ENCODE results near the gene ZBTB7C.

DNA sequence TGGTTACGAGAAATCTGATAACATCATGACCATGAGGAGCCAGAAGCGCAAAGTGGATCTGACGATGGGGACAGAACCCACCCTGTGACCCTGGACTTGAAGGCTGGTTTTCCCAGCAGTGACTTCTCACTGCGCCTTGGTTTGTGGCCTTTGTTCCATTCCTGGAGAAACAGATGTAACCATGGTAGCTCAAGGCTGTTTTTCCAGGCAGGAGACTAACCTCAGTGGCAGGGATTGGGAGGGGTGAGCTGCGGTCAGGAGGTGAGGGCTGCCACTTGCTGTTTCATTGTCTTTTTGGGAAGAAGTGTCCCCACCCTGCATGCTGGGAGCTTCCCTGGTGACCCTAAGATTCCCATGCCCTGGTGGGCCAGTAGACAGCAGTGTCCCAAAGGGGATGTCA, 362.3 kb downstream of the ZBTB7C start:
- TF ChIP-seq POLR2AphosphoS5 (IDR thresholded peaks at IDR 0.05; ENCODE audit: low read depth, low read length) (no peak), SIN3A (IDR thresholded peaks at IDR 0.05; ENCODE audit: borderline replicate concordance, insufficient read depth, low read length) (no peak), TAF1 (IDR thresholded peaks at IDR 0.05; ENCODE audit: borderline replicate concordance, insufficient read depth, low read length) (no peak)
- TF ChIP-seq, protein P1, sequence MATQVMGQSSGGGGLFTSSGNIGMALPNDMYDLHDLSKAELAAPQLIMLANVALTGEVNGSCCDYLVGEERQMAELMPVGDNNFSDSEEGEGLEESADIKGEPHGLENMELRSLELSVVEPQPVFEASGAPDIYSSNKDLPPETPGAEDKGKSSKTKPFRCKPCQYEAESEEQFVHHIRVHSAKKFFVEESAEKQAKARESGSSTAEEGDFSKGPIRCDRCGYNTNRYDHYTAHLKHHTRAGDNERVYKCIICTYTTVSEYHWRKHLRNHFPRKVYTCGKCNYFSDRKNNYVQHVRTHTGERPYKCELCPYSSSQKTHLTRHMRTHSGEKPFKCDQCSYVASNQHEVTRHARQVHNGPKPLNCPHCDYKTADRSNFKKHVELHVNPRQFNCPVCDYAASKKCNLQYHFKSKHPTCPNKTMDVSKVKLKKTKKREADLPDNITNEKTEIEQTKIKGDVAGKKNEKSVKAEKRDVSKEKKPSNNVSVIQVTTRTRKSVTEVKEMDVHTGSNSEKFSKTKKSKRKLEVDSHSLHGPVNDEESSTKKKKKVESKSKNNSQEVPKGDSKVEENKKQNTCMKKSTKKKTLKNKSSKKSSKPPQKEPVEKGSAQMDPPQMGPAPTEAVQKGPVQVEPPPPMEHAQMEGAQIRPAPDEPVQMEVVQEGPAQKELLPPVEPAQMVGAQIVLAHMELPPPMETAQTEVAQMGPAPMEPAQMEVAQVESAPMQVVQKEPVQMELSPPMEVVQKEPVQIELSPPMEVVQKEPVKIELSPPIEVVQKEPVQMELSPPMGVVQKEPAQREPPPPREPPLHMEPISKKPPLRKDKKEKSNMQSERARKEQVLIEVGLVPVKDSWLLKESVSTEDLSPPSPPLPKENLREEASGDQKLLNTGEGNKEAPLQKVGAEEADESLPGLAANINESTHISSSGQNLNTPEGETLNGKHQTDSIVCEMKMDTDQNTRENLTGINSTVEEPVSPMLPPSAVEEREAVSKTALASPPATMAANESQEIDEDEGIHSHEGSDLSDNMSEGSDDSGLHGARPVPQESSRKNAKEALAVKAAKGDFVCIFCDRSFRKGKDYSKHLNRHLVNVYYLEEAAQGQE (IDR thresholded peaks at IDR 0.05; ENCODE audit: insufficient read depth in 1 of 2, low read depth in 2 of 2, low read length in 2 of 2) = no peak
